Stimulated activated effector memory CD8-positive, alpha-beta T cell treated with anti-CD3 and anti-CD28 coated beads, Interleukin-12 subunit alpha, Interleukin-12 subunit beta, amount 100 ng/mL, for 72 hours (primary cell): ENCODE data around the gene TSGA10.
"Not testable (repeated sequence)": the region's sequence is repeated elsewhere in the genome, so short reads cannot be mapped to it uniquely, and the experiment has no call there.

Experiments used
- ATAC-seq: fragments of 150-1000 bp; cut with Tn5 transposase; 2 replicates; pipeline ENCODE4 v1.10.0; 2021
- DNase-seq, 2 donors: peaks; one replicate each; pipeline ENCODE4 v3.0.0; 2021 to 2022; ENCODE audit warnings: low spot score in 2 of 2
- H3K27ac Mint-ChIP-seq: one replicate; pipeline ENCODE4 v1.8.0; 2022; ENCODE audit warnings: mild to moderate bottlenecking, mixed read lengths
- H3K36me3 Mint-ChIP-seq: one replicate; pipeline ENCODE4 v1.8.0; 2022; ENCODE audit warnings: mild to moderate bottlenecking, mixed read lengths
- H3K4me1 Mint-ChIP-seq: one replicate; pipeline ENCODE4 v1.8.0; 2022; ENCODE audit warnings: mixed read lengths
- H3K4me3 Mint-ChIP-seq: one replicate; pipeline ENCODE4 v1.8.0; 2022; ENCODE audit warnings: mild to moderate bottlenecking, mixed read lengths
- H3K9me3 Mint-ChIP-seq: one replicate; pipeline ENCODE4 v1.8.0; 2022; ENCODE audit warnings: mixed read lengths

The TSGA10 gene

DNA sequence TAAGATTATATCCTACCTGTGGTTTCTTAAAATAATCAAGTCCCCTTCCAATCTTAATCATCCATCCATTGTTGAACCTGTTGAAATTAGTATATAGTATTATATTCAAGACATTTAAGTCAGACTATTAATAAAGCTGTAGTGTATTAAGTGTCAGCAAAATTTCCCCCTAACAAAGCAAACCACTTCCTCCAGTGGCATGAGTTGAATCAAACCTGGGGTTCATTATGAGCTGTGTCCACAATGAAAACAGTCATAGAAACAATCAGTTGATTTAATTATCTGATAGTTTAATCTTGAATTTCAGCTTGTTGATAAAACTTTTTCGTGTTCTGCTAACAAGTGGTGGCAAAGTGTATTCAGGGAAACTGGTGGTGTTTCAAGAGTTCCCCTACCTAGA lies 14.8 kb upstream of the TSGA10 start:
- no peak overlapping the region for H3K4me3 Mint-ChIP-seq
- H3K27ac Mint-ChIP-seq: peak overlapping the region; percentile 60
- peaks cover 98% of the 10 kb centered on the region for H3K36me3 Mint-ChIP-seq
- ATAC-seq (peak; percentile 88), DNase-seq (no peak)
- no peaks in the 10 kb centered on the region for H3K9me3 Mint-ChIP-seq
- H3K4me1 Mint-ChIP-seq: peaks cover 22% of the 10 kb centered on the region

DNA sequence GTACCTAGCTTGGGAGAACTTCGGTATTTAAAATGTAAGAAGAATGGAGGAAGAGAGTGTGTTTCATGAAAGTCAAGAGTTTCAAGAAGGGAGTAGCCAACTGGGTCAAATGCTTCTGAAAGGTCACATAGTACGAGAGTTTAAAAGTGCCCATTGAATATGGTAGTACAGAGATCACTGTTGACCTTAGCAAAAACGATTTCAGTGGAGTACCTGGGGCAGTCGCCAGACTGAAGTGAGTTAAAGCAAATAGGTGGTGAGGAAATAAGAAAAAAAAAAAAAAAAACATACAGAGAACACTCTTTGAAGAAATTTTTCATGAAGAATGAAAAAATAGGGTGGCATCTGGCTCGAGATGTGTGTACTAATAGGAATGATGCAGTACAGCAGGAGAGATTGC lies 11.5 kb upstream of the TSGA10 start:
- ATAC-seq (no peak), DNase-seq (no peak)
- Mint-ChIP-seq H3K9me3 (no peaks in the 10 kb centered on the region), H3K36me3 (peaks cover 88% of the 10 kb centered on the region), H3K4me1 (peaks cover 17% of the 10 kb centered on the region), H3K4me3 (no peak overlapping the region), H3K27ac (no peak overlapping the region)

DNA sequence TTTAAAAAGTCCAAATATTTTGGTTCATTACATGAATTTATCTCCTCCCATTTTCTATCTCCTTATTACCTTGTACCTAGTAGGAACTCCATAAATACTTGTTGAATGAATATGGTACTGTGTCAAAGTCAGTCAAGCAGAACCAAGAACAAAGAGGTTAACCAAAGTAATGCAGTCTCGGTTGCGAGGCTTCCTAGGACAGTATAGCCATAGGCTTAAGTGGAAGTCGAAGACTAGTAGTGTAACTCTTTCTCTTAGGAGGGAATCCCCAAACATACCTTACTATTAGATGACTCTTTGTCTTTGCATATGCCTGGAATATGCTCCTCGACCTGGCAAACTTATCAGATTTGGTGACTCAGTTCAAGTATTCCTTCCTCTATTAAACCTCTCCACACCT lies 4.9 kb upstream of the TSGA10 start:
- peaks cover 33% of the 10 kb centered on the region for H3K4me1 Mint-ChIP-seq
- peak overlapping the region; percentile 53 for H3K27ac Mint-ChIP-seq
- no peak overlapping the region for H3K4me3 Mint-ChIP-seq
- ATAC-seq (no peak), DNase-seq (no peak)
- H3K36me3 Mint-ChIP-seq: peaks cover 48% of the 10 kb centered on the region
- H3K9me3 Mint-ChIP-seq: no peaks in the 10 kb centered on the region

DNA sequence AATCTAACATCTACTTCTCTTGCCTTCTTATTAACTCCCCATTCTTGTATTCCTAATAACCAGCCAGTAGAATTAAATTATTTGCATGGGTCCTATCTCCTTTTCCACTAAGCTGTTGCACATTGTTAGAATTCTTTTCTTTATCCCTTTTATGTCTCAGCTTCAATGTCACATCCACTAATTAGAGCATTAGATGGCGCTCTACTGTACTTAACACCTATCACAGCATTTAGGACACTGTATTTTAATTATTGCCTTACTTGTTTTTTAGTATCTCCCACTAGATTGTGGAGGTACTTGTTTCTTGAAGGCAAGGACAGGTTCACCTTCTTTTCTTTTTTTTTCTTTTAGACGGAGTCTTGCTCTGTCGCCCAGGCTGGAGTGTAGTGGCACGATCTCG lies 3.9 kb upstream of the TSGA10 start:
- Mint-ChIP-seq H3K4me3 (no peak overlapping the region), H3K9me3 (no peaks in the 10 kb centered on the region), H3K27ac (no peak overlapping the region), H3K4me1 (peaks cover 38% of the 10 kb centered on the region), H3K36me3 (peaks cover 45% of the 10 kb centered on the region)
- ATAC-seq: no peak
- no peak for DNase-seq

DNA sequence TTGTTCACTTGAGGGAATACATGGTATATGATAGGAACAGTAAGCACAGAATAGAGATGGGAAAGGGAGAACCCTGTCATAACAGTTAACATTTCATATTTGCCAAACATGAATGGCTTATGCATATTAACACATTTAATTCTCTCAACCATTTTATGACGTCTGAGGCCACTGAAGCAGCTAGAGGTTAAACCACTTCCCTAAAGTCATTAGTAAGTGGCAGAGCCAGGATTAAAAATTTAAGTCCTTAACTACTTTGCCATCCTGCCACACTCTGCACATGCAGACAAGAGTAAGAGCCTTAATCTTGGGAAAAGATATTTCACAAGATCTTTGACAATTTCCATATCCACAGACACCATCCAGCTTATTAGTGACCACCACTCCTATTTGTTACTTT lies 2.1 kb upstream of the TSGA10 start:
- Mint-ChIP-seq H3K4me3 (no peak overlapping the region), H3K9me3 (no peaks in the 10 kb centered on the region), H3K4me1 (peaks cover 38% of the 10 kb centered on the region), H3K36me3 (peaks cover 32% of the 10 kb centered on the region), H3K27ac (peak overlapping the region; percentile 8)
- no peak for DNase-seq
- no peak for ATAC-seq

DNA sequence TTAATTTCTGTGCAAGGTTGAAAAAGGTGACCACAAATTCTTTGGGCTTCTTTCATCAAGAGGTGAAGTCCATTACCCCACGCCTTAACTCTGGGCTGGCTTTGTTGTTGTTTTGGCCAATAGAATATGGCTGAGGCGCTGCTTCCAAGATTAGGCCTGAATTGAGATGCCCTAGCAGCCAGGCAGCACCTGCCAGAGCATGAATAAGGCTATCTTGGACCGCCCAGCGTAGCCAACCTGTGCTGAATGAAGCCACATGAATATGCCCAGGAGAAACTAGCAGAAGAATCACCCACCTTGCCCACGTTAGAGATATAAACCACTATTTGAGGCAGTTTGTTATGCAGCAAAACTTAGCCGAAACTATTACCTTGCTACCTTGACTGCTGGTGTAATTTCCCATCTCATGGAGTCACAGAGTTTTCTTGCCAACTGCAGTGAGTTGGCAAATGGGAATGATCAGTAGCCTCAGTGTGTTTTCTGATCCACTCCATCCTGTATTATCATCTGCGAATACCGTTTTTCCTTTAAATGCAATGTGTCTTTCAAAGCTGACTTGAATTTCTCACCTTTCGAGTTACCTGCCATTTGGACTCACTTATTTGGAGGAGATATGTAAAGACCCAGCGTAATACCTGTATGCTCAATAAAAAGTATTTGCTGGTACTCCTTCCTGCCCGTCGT lies 679 bp downstream of the TSGA10 start:
- DNase-seq (no peak), ATAC-seq (no peak)
- H3K36me3 Mint-ChIP-seq: peaks cover 11% of the 10 kb centered on the region
- H3K27ac Mint-ChIP-seq: peak overlapping the region; percentile 98
- H3K9me3 Mint-ChIP-seq: no peaks in the 10 kb centered on the region
- peaks cover 31% of the 10 kb centered on the region for H3K4me1 Mint-ChIP-seq
- no peak overlapping the region for H3K4me3 Mint-ChIP-seq

DNA sequence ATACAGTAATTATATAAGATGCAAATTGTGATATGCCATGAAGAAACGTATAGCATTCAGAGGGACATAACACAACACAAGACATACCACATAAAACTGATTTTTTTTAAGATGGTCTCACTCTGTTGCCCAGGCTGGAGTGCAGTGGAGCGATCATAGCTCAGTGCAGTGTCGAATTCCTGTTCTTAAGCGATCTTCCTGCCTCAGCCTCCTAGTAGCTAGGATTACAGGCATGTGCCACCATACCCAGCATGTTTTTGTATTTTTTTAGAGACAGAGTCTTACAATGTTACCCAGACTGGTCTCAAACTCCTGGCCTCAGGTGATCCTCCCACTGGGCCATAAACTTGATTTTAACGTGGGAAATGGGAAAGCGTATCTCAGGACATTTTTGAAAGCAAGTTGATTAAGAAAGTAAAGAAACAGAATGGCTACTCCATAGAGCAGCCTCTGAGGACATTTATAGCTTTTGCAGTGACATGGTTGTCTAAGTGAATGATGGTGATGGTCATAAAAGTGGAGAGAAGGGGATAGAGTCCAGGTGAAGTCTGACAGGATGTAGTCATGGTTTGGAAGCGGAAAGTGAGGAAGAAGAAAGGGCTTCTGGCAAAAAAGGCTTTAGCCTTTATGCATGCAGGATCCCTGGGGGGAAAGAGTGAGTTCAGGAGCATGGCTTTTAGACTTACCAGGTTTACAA lies 2.4 kb downstream of the TSGA10 start:
- DNase-seq (no peak), ATAC-seq (no peak)
- peaks cover 25% of the 10 kb centered on the region for H3K4me1 Mint-ChIP-seq
- no peaks in the 10 kb centered on the region for H3K9me3 Mint-ChIP-seq
- no peak overlapping the region for H3K4me3 Mint-ChIP-seq
- H3K27ac Mint-ChIP-seq: no peak overlapping the region
- H3K36me3 Mint-ChIP-seq: peaks cover 11% of the 10 kb centered on the region

DNA sequence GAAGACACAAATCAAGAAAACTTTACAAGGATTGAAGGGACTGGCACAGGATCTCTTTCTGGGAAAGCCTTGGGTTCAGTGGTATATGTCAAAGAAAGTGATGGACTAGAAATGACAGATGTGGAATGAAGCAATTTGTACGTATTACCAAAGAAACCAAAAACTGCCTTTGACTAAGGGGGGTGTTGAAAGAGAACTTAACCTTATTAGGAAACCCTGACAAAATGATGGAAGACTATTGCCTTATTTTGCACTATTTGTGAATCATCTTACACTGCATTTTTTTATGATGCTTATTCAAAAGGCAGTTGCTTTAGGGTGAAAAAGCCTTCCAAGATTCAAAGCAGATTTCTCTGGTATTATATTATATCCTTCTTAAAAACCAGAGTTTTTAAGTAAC lies 4.0 kb downstream of the TSGA10 start:
- DNase-seq (no peak), ATAC-seq (no peak)
- Mint-ChIP-seq H3K36me3 (peaks cover 11% of the 10 kb centered on the region), H3K4me3 (no peak overlapping the region), H3K27ac (no peak overlapping the region), H3K4me1 (peaks cover 15% of the 10 kb centered on the region), H3K9me3 (no peaks in the 10 kb centered on the region)

DNA sequence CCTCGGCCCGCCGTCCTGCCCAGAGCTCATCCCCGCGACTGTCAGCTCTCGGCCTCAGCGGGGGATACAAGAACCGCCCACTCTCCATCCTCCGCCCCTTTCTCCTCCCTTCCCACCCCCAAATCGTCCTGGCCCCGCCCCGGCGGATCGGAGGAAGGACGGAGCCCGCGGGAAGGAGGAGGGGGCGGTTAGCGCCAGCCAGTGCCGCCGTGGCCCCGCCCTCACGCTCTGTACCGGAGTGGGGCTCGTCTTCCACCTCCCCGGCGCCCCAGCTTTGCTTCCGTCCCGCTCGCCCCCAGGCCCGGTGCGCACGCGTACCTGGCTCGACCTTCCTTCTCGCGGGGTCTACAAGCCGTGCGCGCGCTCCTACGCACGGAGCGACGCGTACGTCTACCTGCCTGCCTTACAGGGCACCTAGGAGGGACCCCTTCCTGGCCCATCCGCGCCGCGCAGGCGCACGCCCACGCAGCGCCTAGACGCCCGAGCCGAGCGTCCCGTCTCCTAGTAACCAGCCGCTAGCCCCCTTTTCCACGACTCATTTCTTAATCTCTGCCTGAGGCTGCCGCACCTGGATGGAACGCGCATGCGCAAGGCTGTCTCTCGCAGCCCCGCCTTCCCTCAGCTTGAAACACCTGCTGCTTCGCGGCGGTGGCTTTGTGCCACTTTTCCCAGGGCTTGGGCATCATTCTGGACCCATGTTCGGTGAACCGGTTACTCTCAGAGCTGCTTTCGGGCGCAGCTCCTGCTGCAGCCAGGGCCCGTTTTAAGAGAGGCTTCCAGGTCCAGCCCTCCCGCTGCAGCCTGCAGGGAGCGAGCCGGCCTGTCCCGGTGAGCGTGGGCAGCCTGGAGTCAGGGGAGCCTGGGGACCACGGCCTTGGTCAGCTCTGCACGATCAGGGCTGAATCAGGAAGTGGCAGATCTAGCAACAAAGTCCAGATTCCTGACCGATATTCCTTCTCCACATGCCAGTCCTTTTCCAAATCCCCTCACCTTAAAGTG lies 13.3 kb downstream of the TSGA10 start, which contains the start of gene C2orf15:
Gene C2orf15 (plus strand): TSS at position 598 of the 999 bp plus-strand sequence. CDS start 8,852 bp downstream, outside the sequence.
- Mint-ChIP-seq H3K36me3 (peaks cover 11% of the 10 kb centered on the region), H3K27ac (peak within 1 kb of the TSS; percentile 94)

DNA sequence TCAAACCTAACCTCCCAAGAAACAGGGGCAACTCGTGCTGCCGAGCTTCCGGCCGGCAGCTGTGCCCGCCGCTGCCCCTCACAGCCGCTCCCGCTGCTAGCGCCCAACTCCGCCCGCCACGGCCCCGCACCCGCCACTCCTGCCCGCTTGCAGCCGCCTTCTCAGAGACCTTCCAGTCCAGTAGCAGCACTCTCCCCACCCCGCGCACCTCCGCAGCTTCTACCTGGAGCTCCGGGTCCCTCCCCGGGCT lies 14.0 kb downstream of the TSGA10 start:
- ATAC-seq: peak; percentile 57
- peak overlapping the region; percentile 96 for H3K4me3 Mint-ChIP-seq
- no peaks in the 10 kb centered on the region for H3K4me1 Mint-ChIP-seq
- peak overlapping the region; percentile 94 for H3K27ac Mint-ChIP-seq
- no peak for DNase-seq
- peaks cover 11% of the 10 kb centered on the region for H3K36me3 Mint-ChIP-seq
- no peaks in the 10 kb centered on the region for H3K9me3 Mint-ChIP-seq

More for the DNA sequence above, 13.3 kb downstream of the TSGA10 start, which contains the start of gene C2orf15:
- H3K9me3 Mint-ChIP-seq: no peaks in the 10 kb centered on the region
- ATAC-seq (peak; percentile 95), DNase-seq (peak; percentile 92 to 99)
- H3K4me3 Mint-ChIP-seq: peak within 1 kb of the TSS; percentile 96
- H3K4me1 Mint-ChIP-seq: no peaks in the 10 kb centered on the region

DNA sequence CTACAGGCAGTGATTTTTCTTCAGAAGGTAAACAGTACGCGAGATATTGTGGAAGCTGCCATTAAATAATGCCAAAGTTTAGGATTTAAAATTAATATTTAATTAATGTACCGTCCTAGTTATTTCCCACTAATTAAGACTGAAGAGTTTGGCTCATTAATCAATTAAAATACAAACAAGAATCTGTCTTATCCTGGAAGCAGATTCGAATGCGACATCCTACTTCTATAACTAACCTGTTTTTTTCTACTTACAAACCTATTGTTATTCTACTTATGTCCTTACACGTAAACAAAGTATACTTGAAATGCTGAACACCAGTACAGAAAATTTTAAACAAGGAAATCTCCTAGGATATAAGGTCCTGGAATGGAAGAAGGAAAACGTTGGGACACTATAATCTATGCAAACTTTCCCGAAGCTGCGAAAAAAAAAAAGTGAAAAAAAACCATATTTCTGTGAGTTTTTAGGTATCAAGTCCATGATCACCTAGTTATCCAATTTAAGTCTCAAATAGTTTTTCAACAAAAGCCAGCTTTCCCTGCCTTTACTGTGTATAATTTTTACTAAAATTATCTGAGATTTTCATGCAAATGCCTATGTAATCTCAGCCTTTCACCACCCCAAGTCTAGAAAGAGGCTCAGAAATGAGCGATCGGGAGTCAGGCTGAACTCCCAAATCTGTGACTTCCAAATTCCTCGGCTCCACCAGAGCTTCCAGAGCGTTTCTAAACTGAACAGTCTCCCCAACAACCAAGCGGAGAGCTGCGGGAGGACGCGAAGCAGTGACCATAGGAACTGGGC lies 14.5 kb downstream of the TSGA10 start:
- Mint-ChIP-seq H3K4me3 (peak overlapping the region; percentile 96), H3K27ac (peak overlapping the region; percentile 94)
- no peak for DNase-seq

DNA sequence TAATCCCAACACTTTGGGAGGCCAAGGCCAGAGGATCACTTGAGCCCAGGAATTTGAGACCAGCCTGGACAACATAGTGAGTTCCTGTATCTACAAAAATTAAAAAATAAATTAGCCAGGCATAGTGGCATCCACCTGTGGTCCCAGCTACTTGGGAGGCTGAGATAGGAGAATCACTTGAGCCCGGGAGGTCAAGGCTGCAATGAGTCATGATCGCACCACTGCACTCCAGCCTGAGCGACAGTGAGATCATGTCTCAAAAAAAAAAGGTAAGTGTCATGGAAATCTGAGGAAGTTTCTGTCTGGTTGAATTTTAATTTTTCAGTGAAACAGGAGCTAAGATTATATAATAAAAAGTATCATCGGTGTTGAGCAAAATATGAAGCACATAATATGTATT lies 15.7 kb downstream of the TSGA10 start:
- no peak overlapping the region for H3K4me3 Mint-ChIP-seq
- DNase-seq: no peak
- no peaks in the 10 kb centered on the region for H3K4me1 Mint-ChIP-seq
- H3K36me3 Mint-ChIP-seq: peaks cover 11% of the 10 kb centered on the region
- ATAC-seq: no peak
- peaks cover 3% of the 10 kb centered on the region for H3K9me3 Mint-ChIP-seq
- H3K27ac Mint-ChIP-seq: no peak overlapping the region

More for the DNA sequence above, 14.5 kb downstream of the TSGA10 start:
- no peaks in the 10 kb centered on the region for H3K9me3 Mint-ChIP-seq
- ATAC-seq: no peak
- H3K36me3 Mint-ChIP-seq: peaks cover 11% of the 10 kb centered on the region
- no peaks in the 10 kb centered on the region for H3K4me1 Mint-ChIP-seq

DNA sequence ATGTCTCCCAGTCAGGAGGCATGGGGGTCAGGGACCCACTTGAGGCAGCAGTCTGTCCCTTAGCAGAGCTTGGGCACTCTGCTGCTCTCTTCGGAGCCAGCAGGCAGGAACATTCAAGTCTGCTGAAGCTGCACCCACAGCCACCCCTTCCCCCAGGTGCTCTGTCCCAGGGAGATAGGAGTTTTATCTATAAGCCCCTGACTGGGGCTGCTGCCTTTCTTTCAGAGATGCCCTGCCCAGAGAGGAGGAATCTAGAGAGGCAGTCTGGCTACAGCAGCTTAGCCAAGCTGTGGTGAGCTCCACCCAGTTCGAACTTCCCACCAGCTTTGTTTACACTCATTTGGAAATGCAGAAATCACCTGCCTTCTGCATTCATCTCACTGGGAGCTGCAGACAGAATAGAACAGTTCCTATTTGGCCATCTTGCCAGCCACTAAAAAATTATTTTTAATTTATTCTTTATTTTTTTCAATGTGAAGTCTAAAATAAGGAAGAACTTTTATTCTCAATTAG lies 19.6 kb downstream of the TSGA10 start:
- ATAC-seq: not testable (repeated sequence)

DNA sequence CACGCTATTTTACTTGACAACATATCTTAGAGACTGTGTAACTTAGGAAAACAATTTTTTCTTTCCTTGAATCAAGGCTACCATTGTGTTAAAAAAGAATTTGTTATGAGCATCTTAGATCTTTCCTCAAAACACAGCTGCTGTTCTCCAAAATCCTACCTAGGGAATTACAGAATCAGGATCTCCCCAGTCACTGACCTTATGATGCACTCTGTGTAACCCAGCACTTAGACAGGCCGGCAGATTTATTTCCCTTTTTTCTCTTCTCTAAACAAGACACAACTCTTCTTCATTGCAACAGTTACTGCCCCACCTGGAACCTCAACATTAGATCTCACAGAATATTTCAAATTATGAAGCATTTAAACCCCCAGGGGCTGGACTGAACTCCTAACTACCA lies 26.8 kb downstream of the TSGA10 start:
- DNase-seq (no peak), ATAC-seq (no peak)
- Mint-ChIP-seq H3K4me3 (no peak overlapping the region), H3K27ac (no peak overlapping the region), H3K9me3 (peaks cover 28% of the 10 kb centered on the region), H3K36me3 (no peaks in the 10 kb centered on the region), H3K4me1 (no peaks in the 10 kb centered on the region)

More for the DNA sequence above, 19.6 kb downstream of the TSGA10 start:
- not testable (repeated sequence) for DNase-seq, H3K36me3 Mint-ChIP-seq, H3K4me3 Mint-ChIP-seq, H3K9me3 Mint-ChIP-seq, H3K4me1 Mint-ChIP-seq, H3K27ac Mint-ChIP-seq
